IMR-90 (cell line): ENCODE measurements around the gene GRM8.

Experiments
- CEBPB ChIP-seq: IDR thresholded peaks from 2 replicates; pipeline ENCODE4 v1.6.1; 2012; ENCODE audit warnings: low read depth, low read length, improper control_type of control experiment
- MAFK ChIP-seq: IDR thresholded peaks from 2 replicates; pipeline ENCODE4 v1.6.1; 2012; ENCODE audit warnings: low read depth, low read length, improper control_type of control experiment
- POLR2A ChIP-seq: IDR thresholded peaks from 2 replicates; pipeline ENCODE4 v1.6.1; 2012; ENCODE audit warnings: mild to moderate bottlenecking, low read depth, low read length
- RCOR1 ChIP-seq: IDR thresholded peaks from 2 replicates; pipeline ENCODE4 v1.6.1; 2012; ENCODE audit warnings: mild to moderate bottlenecking, low read length, improper control_type of control experiment; ENCODE audit not compliant: insufficient replicate concordance
- RFX5 ChIP-seq: IDR thresholded peaks from 2 replicates; pipeline ENCODE4 v1.8.0; 2012; ENCODE audit warnings: low read depth, mild to moderate bottlenecking, low read length, moderate library complexity
- SMC3 ChIP-seq: fragments of 150-350 bp; IDR thresholded peaks from 2 replicates; pipeline ENCODE4 v1.6.1; 2016; ENCODE audit warnings: low read depth, mild to moderate bottlenecking, antibody characterized with exemption, low read length, moderate library complexity
- TF ChIP-seq, protein P1 (sequence below): conservative IDR thresholded peaks from 2 replicates; pipeline ENCODE4 v1.5.1; 2012; ENCODE audit warnings: mild to moderate bottlenecking, low read depth, low read length, improper control_type of control experiment
- TF ChIP-seq, protein P2 (sequence below): fragments of 150-350 bp; IDR thresholded peaks from 2 replicates; pipeline ENCODE4 v1.6.1; 2017; ENCODE audit warnings: mild to moderate bottlenecking, antibody characterized with exemption, low read length, low read depth

DNA sequence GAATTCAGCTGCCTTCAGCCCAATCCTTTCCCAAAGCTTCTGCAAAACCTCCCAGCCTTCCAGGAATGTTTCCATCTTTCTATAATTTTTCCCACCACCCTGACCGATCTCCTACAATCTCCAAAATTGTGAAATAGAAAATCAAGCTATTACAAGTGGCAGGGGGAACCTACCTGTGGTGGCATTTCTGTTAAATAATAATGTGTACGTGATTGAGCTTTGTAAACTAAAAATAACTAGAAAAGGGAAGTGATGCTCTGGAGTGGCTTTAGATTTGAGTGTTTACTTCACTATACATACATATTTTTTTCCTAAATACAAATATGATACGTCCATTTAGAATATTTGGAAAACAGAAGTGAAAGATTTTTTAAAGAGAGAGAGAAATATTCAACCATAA, 593.6 kb downstream of the GRM8 start:
- TF ChIP-seq, protein P1, sequence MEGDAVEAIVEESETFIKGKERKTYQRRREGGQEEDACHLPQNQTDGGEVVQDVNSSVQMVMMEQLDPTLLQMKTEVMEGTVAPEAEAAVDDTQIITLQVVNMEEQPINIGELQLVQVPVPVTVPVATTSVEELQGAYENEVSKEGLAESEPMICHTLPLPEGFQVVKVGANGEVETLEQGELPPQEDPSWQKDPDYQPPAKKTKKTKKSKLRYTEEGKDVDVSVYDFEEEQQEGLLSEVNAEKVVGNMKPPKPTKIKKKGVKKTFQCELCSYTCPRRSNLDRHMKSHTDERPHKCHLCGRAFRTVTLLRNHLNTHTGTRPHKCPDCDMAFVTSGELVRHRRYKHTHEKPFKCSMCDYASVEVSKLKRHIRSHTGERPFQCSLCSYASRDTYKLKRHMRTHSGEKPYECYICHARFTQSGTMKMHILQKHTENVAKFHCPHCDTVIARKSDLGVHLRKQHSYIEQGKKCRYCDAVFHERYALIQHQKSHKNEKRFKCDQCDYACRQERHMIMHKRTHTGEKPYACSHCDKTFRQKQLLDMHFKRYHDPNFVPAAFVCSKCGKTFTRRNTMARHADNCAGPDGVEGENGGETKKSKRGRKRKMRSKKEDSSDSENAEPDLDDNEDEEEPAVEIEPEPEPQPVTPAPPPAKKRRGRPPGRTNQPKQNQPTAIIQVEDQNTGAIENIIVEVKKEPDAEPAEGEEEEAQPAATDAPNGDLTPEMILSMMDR: no peak
- no peak for TF ChIP-seq RCOR1
- no peak for TF ChIP-seq RFX5
- no peak for TF ChIP-seq POLR2A
- TF ChIP-seq, protein P2, sequence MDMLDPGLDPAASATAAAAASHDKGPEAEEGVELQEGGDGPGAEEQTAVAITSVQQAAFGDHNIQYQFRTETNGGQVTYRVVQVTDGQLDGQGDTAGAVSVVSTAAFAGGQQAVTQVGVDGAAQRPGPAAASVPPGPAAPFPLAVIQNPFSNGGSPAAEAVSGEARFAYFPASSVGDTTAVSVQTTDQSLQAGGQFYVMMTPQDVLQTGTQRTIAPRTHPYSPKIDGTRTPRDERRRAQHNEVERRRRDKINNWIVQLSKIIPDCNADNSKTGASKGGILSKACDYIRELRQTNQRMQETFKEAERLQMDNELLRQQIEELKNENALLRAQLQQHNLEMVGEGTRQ: no peak
- TF ChIP-seq MAFK: no peak
- TF ChIP-seq CEBPB: no peak
- no peak for TF ChIP-seq SMC3
